ENCODE results near the gene ATRNL1.

The ATRNL1 gene

GRCh38 chr10:115854740-115855435 is 761.7 kb downstream of the ATRNL1 start:
- DNase-seq: no peak

DNA sequence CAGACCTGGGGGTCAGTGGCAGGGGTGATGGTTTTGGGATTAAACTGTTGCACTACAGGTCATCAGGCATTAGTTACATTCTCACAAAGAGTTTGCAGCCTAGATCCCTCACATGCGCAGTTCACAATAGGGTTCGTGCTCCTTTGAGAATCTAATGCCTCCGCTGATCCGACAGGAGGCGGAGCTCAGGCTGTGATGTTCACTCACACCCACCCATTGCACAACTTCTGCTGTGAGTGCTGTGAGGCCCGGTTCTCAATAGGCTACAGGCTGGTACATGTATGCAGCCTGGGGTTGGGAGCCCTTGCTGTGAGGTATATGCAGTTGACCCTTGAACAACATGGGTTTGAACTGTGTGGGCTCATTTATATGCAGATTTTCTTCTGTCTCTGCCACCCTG is 763.4 kb downstream of the ATRNL1 start:
- DNase-seq: no peak

DNA sequence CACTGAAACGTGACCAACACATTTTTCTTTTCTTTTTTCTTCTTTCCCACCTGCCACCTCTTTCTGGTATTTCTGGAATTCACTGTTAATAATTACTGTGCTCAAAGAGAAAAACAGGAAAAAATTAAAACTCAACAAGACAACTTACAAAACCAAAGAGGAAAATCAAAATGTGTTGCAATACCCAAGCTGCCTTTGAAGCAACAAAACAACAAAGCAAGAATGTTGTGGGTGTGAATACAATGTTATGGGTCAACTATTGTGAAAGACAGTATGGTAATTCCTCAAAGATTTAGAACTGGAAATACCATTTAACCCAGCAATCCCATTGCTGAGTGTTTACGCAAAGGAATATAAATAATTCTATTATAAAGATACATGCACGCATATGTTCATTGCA is 764.7 kb downstream of the ATRNL1 start:
- DNase-seq: no peak

- DNase-seq: no peak
Measured at GRCh38 chr10:115860182-115861107, 767.3 kb downstream of the ATRNL1 start.

DNA sequence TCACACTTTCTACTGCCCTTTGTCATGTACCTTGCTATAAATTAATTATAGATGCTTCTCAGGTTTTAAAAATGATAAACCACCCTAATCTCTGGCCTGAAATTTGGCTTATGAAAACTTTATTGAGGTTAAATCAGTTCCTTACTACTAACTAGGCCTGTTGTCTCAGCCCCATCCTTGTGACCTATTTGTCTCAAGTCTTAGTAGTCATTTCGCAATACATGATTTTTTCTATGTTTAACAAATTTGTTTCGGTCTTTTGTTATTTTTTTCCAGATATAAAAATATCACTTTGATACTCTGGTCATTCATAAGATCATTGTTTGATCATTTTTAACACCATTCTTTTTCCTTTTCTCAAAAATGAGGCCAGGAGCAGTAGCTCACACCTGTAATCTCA is 768.3 kb downstream of the ATRNL1 start:
- no peak for DNase-seq

DNA sequence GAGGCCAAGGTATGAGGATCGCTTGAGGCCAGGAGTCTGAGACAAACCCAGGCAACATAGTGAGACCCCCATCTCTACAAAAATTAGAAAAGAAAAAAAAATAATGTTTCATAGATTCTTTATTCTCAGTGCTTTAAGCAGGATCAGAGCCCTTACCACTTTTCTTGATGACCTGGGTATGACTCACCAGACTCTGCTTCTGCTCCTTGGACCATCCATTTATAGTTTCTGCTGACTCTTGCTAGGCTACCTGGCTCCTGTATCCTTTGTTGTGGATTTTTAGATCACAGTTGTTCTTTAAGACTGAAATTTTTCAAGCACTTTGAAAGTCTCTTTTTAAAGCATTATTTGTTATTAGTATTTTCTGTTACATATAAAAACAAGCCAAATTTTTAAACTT is 768.7 kb downstream of the ATRNL1 start:
- no peak for DNase-seq

GRCh38 chr10:115866174-115866573 is 773.0 kb downstream of the ATRNL1 start:
- no peak for DNase-seq

DNA sequence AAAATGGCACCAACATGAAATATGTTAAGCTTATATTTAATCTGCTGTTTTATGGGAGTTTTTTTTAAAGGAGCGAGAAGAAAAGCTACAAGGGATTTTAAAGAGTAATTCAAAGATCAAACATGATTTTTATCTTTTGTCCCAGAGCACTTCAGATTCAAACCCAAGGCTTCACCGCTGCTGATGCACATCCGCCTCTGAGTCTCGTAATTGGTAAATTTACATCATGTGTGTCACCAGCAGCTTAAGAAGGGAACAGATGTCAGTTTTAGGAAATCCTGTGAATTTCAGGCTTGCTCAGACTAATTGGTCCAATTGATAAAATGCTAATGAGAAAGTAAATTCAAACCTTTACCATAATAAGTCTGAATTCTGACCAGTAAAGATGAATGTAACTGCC is 773.5 kb downstream of the ATRNL1 start:
- no peak for DNase-seq

GRCh38 chr10:115867305-115867704 is 774.1 kb downstream of the ATRNL1 start:
- no peak for DNase-seq

- no peak for DNase-seq
Measured at GRCh38 chr10:115871855-115872254, 778.7 kb downstream of the ATRNL1 start.

DNA sequence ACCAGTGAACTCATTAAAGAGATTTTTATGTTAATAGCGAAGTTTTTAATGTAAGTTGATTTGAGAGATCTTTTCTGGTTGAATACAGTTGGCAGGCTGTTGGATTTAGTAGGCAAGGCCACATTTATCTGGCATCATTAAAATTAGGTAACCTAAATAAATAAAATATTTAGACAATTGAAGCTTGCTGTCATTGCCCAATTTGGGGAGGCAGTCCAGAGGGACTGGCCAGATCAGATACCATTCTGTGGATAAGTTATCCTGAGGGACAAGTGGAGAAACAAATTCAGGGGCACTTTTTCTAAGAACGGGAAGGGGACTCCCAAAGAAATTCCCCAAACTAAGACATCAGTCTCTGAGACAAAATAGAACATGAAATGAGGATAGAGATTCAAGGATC is 782.0 kb downstream of the ATRNL1 start:
- no peak for DNase-seq

DNA sequence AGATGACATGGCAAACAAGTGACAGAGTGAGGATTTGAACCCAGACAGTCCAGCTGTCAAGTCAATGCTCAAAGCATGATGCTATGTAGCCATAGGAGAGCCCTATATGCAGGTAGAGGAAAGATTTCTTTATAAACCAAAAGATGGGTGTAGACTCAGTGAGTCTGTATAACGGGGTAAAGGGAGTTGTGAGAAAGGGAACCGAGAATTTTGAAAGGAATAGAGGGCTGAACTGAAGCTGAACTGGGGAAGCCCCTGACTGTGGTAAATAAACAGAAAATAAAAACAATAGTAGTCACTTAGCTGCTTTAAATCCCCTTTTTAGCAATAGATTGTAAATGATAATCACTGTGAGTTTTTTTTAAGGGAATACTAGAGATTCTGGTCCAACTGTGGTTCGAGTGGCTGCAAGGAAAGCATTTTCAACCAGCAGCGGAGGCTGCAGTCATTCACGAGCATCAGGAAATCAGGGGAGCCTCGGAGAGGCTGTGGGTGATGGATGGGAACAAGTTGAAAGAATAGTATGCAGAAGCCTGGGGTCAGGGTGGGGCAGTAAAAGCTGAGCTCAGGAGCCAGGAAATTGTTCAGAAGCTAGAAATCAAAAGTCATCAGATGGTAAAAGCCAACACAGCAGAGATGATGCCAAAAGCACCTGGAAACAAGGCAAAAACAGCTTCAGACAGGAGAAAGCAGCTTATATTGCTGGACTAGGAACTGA is 786.4 kb downstream of the ATRNL1 start:
- no peak for DNase-seq

- no peak for DNase-seq
Measured at GRCh38 chr10:115882021-115882420, 788.9 kb downstream of the ATRNL1 start.

DNA sequence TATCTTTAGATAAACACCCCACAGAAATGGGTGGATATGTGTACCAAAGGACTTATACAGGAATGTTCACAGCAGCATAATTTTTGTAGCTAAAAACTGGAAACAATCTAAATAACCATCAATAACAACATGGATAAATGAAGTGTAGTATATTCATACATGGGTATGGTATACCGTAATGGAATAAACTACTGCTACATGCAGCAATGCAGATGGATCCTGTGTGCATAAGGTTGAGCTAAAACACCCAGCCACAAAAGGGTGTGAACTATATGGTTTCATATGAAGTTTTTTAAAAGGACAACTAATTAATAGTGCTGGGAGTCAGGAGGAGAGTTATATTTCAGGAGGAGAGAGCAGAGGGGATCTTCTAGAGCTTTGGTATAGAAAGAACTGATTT is 790.2 kb downstream of the ATRNL1 start:
- DNase-seq: no peak

GRCh38 chr10:115884331-115884730 is 791.2 kb downstream of the ATRNL1 start:
- no peak for DNase-seq

GRCh38 chr10:115895166-115895565 is 802.0 kb downstream of the ATRNL1 start:
- no peak for DNase-seq

DNA sequence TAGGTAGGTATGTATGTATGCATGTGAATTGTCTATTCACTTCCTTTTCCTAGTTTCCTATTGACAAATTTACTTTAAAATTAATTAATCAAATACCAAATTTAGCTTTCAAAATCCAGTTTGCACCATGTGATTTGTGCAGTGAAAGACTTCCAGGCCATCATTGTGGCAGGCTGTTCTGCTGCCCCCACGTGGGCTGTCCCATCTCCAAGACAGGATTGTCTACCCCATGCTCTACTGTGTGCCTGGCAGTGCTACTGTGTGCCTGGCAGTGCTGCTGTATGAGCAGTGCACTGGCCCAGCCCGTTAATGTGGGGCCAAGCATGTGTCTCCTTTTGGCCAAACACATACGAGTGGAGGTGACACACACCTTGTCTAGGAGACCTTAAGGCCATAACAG is 805.1 kb downstream of the ATRNL1 start:
- DNase-seq: no peak

DNA sequence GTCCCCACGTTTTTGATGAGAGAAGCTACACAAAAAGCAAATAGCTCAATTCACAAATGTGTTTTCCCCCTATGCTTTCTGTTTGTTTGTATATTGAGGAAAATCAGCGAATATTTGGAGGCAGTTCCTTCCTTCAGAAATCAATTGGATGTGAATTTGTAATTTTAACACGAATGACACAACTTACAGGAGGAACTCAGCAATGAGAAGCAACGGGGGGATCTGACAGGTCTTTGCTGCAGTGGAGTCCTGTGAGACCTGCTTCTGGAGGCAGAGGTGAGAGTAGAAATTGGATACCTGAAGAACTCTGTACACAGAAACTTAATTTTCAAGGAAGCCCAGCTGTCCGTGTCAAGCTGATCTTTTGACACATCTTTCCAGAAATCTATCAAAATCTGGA is 809.4 kb downstream of the ATRNL1 start:
- no peak for DNase-seq

DNA sequence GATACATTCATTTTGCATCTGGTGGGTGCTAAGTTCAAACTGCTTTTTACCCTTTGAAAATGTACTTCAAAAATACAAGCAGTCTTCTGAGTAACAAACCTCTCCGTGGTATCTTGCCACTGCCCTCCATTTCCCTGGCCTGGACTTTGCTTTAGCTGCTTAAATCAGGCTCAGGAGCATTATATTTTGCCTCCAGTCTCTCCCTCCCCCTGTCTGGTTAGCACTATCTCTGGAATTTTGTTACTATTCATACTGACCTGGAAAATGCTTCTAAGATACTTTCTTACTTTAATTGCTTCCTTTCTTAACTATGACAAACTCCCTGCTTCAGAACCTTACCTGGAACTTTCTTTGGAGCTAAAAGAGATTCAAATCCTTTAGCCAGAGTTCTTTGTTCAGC is 810.0 kb downstream of the ATRNL1 start:
- DNase-seq: no peak

DNA sequence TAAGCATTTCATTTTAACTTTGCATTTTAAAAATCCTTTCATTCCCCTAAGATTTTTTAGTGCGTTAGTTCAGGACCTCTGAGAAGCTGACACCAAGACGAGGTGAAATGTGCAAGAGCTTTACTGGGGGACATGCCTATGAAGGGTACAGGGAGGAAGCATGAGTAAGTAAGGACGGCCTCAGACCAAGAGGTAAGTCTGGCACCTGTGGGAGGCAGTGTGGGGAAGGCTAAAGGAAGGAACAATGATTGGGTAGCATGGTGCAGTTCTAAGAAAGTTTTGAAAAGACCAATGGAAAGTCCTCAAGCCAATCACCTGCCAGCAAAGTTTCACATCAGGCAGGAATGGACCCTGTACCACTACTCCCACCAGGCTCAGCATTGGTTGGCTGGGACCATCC is 810.7 kb downstream of the ATRNL1 start:
- no peak for DNase-seq

- no peak for DNase-seq
Measured at GRCh38 chr10:115909037-115909436, 815.9 kb downstream of the ATRNL1 start.

- DNase-seq: no peak
Measured at GRCh38 chr10:115909962-115910731, 817.0 kb downstream of the ATRNL1 start.

DNA sequence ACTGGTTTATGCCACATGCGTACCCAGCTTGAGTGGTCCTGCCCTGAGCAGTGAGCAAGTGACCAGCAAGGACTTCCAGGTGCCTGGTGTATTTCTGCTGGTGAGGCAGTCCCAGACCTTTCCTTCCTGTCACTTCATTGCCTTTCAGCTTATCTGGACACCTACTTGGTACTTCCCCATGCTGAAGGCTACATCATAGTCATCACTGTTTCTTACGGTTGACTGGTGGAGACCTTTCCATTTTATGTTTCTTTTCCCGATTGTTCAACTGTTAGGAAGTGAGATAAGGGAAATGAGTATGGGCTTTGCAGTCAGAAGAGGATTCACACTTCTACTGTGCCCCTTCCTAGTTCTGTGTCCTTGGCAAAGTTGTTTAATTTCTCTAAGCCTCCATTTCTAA is 821.3 kb downstream of the ATRNL1 start:
- DNase-seq: no peak
